HG03103 (cell line): ENCODE measurements around the gene NCS1.

Experiments used
- ATAC-seq: cut with Tn5 transposase; IDR thresholded peaks from one replicate; pipeline ENCODE4 v1.9.1; 2021; ENCODE audit warnings: low read depth; ENCODE audit not compliant: unreplicated experiment

NCS1 gene

DNA sequence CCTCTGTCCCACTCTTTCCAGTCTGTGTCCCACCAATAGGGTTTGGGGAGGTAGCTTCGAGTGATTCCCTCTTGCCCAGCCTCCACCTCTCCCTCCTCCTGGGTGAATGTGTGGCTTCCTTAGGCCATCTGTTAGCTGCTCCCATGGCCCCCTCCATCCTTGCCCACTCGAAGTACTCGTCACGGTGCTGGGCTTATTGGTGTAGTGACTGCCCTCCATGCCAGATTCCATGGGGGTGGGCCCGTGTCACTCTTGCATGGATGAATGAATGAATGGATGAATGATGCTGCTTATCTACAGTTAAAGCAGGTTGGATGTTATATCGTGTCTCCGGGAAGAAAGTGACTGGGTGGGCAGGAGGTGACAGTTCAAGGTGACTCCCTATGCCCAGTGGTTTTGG is 112.5 kb downstream of the NCS1 start:
- ATAC-seq: no peak

DNA sequence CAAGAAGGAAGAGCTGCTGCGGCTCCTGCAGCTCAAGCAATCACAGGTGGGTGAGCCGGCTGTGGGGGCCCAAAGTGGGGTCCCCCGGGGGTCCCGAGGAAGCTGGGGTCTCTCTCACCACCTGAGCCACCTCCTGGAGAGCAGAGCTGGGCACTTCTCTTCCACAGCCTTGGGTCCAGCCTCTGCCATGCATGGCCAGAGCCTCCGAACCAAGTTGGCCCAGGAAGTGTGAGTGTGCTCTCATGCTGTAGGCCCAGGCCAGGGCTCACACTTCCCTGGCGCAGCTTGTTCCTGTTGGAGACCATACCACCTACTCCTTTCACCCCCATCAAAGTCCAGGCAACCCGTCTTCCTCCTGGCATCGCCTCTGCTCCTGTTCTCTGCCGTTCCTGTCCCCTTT is 113.1 kb downstream of the NCS1 start:
- ATAC-seq: no peak

- no peak for ATAC-seq
Measured at GRCh38 chr9:130286072-130286770, 114.0 kb downstream of the NCS1 start.
